ENCODE results near the gene LCN2. TPM values are rescaled to one million over a fixed set of nuclear protein-coding genes. Genes with fewer than 3 reads are reported as not detected.

Gene LCN2
- total and polyA plus RNA-seq, 12 donors, result 0.33 to 48.2 (median 1.2) TPM; not detected in 3

DNA sequence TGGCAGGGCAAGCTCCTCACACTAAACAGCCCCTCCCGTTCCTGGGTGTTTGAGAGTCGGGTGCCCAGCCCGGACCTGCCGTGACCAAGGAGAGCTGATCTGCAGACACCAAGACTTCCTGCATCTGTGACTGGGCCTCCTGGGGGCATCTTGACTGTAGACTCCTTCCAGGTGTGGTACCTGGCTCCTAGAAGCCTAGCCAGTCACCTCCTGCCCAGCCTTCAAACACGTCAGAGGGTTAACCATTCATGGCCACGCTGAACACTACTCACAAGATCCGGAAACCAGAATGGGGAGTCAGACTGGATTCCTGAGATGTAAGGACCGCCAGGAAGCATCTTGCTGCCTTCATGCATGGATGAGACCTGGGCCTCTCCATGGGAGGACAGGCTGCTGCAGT, 3.7 kb upstream of the LCN2 start:
- Histone ChIP-seq H3K4me3 (no peak overlapping the region), H3K27me3 (no peaks in the 10 kb centered on the region), H3K4me1 (replicated peaks in 1 of 2) (peaks cover 0 to 9% of the 10 kb centered on the region in 2 donors), H3K9me3 (replicated peaks in 1 of 3) (no peaks in the 10 kb centered on the region), H3K27ac (no peak overlapping the region), H3K36me3 (replicated peaks in 1 of 2) (no peaks in the 10 kb centered on the region)
- intact Hi-C loops (cut with DNase I), result no loop called here
- no peak for DNase-seq
- TF ChIP-seq, protein P1, sequence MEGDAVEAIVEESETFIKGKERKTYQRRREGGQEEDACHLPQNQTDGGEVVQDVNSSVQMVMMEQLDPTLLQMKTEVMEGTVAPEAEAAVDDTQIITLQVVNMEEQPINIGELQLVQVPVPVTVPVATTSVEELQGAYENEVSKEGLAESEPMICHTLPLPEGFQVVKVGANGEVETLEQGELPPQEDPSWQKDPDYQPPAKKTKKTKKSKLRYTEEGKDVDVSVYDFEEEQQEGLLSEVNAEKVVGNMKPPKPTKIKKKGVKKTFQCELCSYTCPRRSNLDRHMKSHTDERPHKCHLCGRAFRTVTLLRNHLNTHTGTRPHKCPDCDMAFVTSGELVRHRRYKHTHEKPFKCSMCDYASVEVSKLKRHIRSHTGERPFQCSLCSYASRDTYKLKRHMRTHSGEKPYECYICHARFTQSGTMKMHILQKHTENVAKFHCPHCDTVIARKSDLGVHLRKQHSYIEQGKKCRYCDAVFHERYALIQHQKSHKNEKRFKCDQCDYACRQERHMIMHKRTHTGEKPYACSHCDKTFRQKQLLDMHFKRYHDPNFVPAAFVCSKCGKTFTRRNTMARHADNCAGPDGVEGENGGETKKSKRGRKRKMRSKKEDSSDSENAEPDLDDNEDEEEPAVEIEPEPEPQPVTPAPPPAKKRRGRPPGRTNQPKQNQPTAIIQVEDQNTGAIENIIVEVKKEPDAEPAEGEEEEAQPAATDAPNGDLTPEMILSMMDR (IDR thresholded peaks at IDR 0.05), result no peak
- TF ChIP-seq POLR2A (IDR thresholded peaks at IDR 0.05), result no peak
- WGBS, 4 donors, result 81 to 94% (median 85%) methylated on average over 3 to 8 of the region's 8 CpGs; no CpG with 5 or more reads in 1 of the 4 donors

DNA sequence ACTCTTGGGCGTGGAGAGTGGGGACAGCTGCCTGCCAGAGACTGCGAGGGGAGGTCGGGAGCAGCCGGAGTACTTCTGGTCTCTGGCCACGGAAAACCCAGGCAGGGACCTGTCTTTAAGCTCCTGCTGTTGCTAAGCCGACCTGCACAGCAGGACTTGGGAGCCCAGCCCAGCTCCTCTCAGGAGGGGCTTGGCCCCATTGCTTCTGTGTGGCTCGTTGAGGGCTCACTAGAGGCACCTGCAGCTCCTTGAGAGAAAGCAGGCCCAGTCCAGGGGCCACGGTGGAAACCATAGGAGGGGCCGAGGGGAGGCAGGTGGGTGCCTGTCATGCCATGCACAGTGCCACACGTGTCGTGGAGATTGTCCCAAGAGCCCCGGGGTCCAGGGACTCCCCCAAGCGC, 3.3 kb upstream of the LCN2 start:
- 80 to 89% (median 87%) methylated on average over 7 to 13 of the region's 13 CpGs for WGBS, 4 donors
- TF ChIP-seq, protein P1 (IDR thresholded peaks at IDR 0.05), result no peak
- no peak for TF ChIP-seq POLR2A (IDR thresholded peaks at IDR 0.05)
- Histone ChIP-seq H3K27me3 (no peaks in the 10 kb centered on the region), H3K4me3 (no peak overlapping the region), H3K36me3 (replicated peaks in 1 of 2) (no peaks in the 10 kb centered on the region), H3K27ac (no peak overlapping the region), H3K9me3 (replicated peaks in 1 of 3) (no peaks in the 10 kb centered on the region), H3K4me1 (replicated peaks in 1 of 2) (peaks cover 0 to 9% of the 10 kb centered on the region in 2 donors)
- no peak for DNase-seq
- intact Hi-C loops (cut with DNase I), result no loop called here

DNA sequence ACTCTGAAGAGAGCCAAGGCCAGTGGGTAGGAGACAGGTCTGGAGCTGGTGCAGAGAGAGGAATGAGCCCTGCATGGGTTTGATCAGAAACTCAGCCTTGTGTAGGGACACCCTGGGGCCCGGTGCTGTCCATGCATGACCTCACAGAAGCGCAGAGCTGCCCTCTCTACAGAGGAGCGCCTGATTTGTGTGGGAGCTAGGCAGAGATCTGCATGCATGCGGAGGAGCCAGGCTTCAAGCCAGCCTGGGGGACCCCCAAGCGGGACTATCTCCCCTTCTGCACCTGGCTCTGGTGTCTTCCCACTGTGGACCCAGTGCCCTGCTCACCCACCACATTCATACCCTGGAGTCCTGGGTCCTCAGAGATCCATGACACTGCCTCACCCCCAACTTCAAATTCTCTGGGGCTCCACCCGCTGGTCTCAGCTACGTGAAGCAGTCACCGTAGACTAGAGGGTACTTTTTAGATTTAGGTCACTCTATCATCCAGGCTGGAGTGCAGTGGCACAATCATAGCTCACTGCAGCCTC, 2.6 kb upstream of the LCN2 start:
- no peak overlapping the region for H3K4me3 ChIP-seq
- no peaks in the 10 kb centered on the region for H3K27me3 ChIP-seq
- H3K4me1 ChIP-seq (replicated peaks in 1 of 2), result peaks cover 0 to 9% of the 10 kb centered on the region in 2 donors
- H3K27ac ChIP-seq, result no peak overlapping the region
- no peaks in the 10 kb centered on the region for H3K36me3 ChIP-seq (replicated peaks in 1 of 2)
- intact Hi-C loops (cut with DNase I), result no loop called here
- 88 to 96% (median 90%) methylated on average over 8 of the region's 8 CpGs for WGBS, 4 donors
- no peak for TF ChIP-seq POLR2A (IDR thresholded peaks at IDR 0.05)
- TF ChIP-seq, protein P1 (IDR thresholded peaks at IDR 0.05), result no peak
- peak in 1 of 7 donors; percentile 12 for DNase-seq
- no peaks in the 10 kb centered on the region for H3K9me3 ChIP-seq (replicated peaks in 1 of 3)

GRCh38 chr9:128148509-128149000, 698 bp upstream of the LCN2 start:
- DNase-seq, result no peak
- Histone ChIP-seq H3K36me3 (replicated peaks in 1 of 2) (no peaks in the 10 kb centered on the region), H3K4me1 (replicated peaks in 1 of 2) (peaks cover 0 to 9% of the 10 kb centered on the region in 2 donors), H3K27ac (peak overlapping the region in 1 of 5 donors; percentile 22), H3K9me3 (replicated peaks in 1 of 3) (no peaks in the 10 kb centered on the region), H3K4me3 (no peak overlapping the region), H3K27me3 (no peaks in the 10 kb centered on the region)
- 80 to 92% (median 90%) methylated on average over 2 to 5 of the region's 5 CpGs for WGBS, 4 donors
- intact Hi-C loops (cut with DNase I), result no loop called here
- TF ChIP-seq, protein P1 (IDR thresholded peaks at IDR 0.05), result no peak
- no peak for TF ChIP-seq POLR2A (IDR thresholded peaks at IDR 0.05)

Data from adrenal gland (tissue), 12 donors.